Fibroblast of pulmonary artery (primary cell): ENCODE measurements around the gene FIGN.

ENCODE experiments used
- DNase-seq: peaks from one replicate; pipeline ENCODE4 v3.0.0-alpha.2; 2010; ENCODE audit warnings: low read depth
- H3K4me3 ChIP-seq: replicated peaks from 2 replicates; pipeline ENCODE4 v1.5.1; 2011; ENCODE audit warnings: low read depth, mild to moderate bottlenecking, control low read depth, low read length, moderate library complexity
- CTCF ChIP-seq: IDR thresholded peaks from 2 replicates; pipeline ENCODE4 v1.5.1; 2011; ENCODE audit warnings: mild to moderate bottlenecking, control low read depth, low read length, inconsistent platforms; ENCODE audit errors: missing control alignments

The FIGN gene

GRCh38 chr2:163592954-163593622 is 142.7 kb downstream of the FIGN start:
- DNase-seq: no peak
- no peak overlapping the region for H3K4me3 ChIP-seq
- no peak for TF ChIP-seq CTCF

GRCh38 chr2:163591461-163591860 is 144.3 kb downstream of the FIGN start:
- DNase-seq: no peak
- H3K4me3 ChIP-seq: no peak overlapping the region
- TF ChIP-seq CTCF: no peak

GRCh38 chr2:163580757-163581156 is 155.1 kb downstream of the FIGN start:
- no peak for DNase-seq
- no peak for TF ChIP-seq CTCF
- no peak overlapping the region for H3K4me3 ChIP-seq

GRCh38 chr2:163574309-163574708 is 161.5 kb downstream of the FIGN start:
- no peak for DNase-seq
- TF ChIP-seq CTCF: no peak

GRCh38 chr2:163573652-163574051 is 162.2 kb downstream of the FIGN start:
- no peak for DNase-seq
- TF ChIP-seq CTCF: no peak
- no peak overlapping the region for H3K4me3 ChIP-seq

More at GRCh38 chr2:163574309-163574708, 161.5 kb downstream of the FIGN start:
- no peak overlapping the region for H3K4me3 ChIP-seq

- no peak overlapping the region for H3K4me3 ChIP-seq
- TF ChIP-seq CTCF: no peak
- peak; percentile 31 for DNase-seq
These were observed 163.0 kb downstream of the FIGN start for GRCh38 chr2:163572850-163573249.
